Epithelial cell of esophagus (primary cell): ENCODE data around the gene RNF214.

ENCODE experiments used
- DNase-seq: peaks from one replicate; pipeline ENCODE4 v3.0.0; 2010; ENCODE audit warnings: low read depth
- H3K4me3 ChIP-seq: 2 replicates; pipeline ENCODE4 v1.5.1; 2011; ENCODE audit warnings: mild to moderate bottlenecking, low read length, control low read depth
- TF ChIP-seq, protein P1 (sequence below): IDR thresholded peaks from 2 replicates; pipeline ENCODE4 v1.5.1; 2011; ENCODE audit warnings: low read depth, mild to moderate bottlenecking, low read length, control low read depth, inconsistent platforms; ENCODE audit not compliant: insufficient read depth; ENCODE audit errors: missing control alignments

Gene RNF214

DNA sequence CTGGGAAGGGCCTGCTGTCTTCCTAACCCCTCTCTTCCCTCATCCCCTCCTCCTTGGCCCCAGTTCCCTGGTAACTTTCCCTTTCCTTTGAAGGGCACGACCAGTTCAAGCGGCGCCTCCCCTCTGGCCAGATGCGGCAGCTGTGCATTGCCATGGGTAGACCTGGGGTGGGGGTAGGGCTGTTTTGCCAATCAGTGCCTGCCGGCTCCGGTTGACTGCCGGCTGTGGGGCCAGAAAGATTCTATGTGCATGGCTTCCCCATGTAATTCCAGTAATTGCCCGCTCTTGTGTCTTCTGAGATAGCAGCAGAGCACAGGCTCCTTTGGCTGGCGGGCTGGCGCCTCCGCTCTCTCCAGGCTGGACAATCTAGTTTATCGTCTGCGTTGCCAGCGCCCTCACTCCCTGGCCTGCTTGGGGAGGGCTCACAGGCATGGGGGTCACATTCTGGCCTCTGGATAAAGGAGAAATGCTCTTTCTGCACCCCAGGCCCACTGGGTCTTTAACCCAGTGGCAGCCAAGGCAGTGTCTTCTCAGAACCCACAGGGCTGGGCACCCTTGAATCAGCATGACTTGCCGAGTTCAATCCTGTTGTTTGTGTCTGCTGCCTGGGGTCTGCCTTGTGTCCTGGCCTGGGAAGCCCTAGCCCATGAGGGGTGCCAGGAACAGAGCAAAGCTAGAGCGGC lies 44.5 kb upstream of the RNF214 start:
- H3K4me3 ChIP-seq: no peak overlapping the region
- TF ChIP-seq, protein P1, sequence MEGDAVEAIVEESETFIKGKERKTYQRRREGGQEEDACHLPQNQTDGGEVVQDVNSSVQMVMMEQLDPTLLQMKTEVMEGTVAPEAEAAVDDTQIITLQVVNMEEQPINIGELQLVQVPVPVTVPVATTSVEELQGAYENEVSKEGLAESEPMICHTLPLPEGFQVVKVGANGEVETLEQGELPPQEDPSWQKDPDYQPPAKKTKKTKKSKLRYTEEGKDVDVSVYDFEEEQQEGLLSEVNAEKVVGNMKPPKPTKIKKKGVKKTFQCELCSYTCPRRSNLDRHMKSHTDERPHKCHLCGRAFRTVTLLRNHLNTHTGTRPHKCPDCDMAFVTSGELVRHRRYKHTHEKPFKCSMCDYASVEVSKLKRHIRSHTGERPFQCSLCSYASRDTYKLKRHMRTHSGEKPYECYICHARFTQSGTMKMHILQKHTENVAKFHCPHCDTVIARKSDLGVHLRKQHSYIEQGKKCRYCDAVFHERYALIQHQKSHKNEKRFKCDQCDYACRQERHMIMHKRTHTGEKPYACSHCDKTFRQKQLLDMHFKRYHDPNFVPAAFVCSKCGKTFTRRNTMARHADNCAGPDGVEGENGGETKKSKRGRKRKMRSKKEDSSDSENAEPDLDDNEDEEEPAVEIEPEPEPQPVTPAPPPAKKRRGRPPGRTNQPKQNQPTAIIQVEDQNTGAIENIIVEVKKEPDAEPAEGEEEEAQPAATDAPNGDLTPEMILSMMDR: no peak
- DNase-seq: no peak

DNA sequence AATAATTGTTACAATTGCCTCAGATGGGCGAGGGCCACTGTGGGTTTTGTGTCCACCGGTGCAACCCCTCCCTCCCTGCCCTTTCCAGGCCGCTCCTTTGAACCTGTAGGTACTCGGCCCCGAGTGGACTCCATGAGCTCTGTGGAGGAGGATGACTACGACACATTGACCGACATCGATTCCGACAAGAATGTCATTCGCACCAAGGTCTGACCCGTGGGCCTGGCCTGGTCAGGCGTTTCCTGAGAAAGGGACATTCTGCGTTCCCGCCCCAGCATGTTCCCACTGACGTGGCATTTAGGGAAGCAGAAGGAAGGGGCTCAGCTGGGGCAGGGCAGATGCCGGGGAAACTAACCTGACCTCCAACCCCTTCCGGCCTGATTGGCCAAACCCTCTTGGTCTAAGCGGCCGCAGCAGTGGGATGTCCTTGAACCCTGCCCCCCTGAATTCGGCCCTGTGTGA lies 43.8 kb upstream of the RNF214 start:
- no peak overlapping the region for H3K4me3 ChIP-seq
- TF ChIP-seq, protein P1: no peak
- DNase-seq: no peak

DNA sequence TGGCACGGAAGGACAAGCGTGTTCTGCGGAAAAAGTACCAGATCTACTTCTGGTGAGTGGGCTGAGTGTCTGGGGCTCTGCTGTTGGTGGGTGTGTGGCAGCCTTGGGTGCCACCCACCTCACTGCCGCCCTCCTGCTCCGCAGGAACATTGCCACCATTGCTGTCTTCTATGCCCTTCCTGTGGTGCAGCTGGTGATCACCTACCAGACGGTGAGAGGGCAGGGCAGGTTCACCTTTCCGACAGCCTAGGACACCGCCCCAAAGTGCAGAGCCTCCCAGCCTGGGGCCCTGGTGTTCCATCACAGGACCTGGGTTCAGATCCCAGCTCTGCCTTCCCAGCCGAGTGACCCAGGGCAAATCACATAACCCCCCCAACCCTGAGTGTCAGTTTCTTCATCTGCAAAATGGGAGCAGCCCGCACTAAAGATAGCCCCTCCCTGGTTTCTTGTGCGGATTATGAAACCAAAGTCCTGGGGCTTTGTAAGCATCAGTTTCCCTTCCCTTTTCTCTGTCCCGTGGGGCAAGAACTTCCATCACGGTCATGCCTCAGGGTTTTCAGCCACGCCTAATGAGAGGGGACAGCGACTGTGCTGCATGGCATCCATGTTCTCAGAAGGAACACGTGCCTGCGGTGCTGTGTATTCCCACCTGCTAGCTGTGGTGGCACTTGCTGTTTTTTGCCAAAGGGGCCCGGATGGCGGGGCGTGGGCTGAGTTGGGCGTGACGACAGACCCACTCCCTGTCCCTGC lies 43.1 kb upstream of the RNF214 start:
- DNase-seq: no peak
- TF ChIP-seq, protein P1: no peak
- H3K4me3 ChIP-seq: no peak overlapping the region

DNA sequence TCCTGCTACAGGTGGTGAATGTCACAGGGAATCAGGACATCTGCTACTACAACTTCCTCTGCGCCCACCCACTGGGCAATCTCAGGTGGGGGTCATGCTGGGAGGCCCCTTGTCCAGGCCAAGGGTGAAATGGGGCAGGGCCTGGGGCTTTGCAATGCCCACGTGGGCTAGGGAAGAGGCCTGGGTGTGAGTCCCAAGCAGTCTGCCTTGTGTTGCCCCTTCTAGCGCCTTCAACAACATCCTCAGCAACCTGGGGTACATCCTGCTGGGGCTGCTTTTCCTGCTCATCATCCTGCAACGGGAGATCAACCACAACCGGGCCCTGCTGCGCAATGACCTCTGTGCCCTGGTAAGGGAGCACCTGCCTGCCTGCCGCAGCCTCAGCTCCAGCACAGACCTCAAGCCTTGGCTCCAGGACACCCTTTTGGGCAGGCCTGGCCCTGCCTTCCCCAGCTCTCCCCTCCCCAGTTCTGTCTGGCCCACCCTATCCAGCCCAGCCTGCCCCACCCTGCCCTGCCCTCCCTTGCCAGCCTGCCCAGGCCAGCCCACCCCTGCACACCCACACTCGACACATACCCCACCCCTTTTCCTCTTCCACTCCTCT lies 42.4 kb upstream of the RNF214 start:
- H3K4me3 ChIP-seq: no peak overlapping the region
- TF ChIP-seq, protein P1: no peak
- no peak for DNase-seq

DNA sequence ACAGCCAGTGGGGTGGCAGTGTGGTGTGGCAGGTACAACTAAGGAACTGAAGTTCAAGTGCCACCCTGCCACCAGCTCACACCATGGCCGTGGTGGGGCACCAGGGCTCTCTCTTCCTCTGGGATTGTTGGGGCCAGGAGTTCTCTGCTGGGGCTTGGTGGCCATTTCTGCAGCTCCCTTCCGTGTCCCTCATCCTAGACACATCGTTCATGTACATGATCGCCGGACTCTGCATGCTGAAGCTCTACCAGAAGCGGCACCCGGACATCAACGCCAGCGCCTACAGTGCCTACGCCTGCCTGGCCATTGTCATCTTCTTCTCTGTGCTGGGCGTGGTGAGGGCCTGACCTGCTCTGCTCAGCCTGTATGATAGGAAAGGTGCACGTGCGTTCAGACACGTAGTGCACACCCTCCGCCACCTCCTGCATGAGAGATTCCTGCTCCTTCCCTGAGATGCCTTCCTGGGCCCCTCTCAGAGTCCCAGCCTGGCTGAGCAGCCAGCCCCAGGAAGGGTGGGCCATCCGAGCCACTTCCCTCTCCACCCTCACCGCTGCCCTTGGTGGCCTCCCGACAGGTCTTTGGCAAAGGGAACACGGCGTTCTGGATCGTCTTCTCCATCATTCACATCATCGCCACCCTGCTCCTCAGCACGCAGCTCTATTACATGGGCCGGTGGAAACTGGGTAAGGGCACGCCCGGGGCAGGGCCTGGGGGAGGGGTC lies 40.6 kb upstream of the RNF214 start:
- TF ChIP-seq, protein P1: no peak
- no peak for DNase-seq
- H3K4me3 ChIP-seq: no peak overlapping the region

DNA sequence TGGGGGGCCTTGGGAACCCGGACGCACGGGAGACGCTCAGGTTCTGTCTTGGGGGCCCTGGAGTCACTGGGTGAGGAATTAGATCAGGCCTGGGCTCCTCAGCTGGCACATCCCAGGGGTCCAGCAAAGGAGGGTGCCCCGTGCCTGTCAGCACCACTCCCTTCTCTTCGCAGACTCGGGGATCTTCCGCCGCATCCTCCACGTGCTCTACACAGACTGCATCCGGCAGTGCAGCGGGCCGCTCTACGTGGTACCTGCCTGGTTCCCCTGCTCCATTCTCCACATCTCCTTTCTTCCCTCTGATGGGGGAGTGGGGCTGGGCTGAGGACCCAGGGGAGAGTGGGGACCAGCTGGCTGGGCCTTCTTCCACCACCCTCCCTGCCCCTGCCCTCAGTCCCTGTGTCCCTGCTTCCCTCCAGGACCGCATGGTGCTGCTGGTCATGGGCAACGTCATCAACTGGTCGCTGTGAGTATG lies 40.0 kb upstream of the RNF214 start:
- no peak for DNase-seq
- no peak overlapping the region for H3K4me3 ChIP-seq
- TF ChIP-seq, protein P1: no peak
